ENCODE data around the gene KCNQ5. TPM values are rescaled to one million over a fixed set of nuclear protein-coding genes. Genes with fewer than 3 reads are reported as not detected.

Gene KCNQ5
- total RNA-seq, 1 experiment from 2014 or later, result 9.4 TPM

DNA sequence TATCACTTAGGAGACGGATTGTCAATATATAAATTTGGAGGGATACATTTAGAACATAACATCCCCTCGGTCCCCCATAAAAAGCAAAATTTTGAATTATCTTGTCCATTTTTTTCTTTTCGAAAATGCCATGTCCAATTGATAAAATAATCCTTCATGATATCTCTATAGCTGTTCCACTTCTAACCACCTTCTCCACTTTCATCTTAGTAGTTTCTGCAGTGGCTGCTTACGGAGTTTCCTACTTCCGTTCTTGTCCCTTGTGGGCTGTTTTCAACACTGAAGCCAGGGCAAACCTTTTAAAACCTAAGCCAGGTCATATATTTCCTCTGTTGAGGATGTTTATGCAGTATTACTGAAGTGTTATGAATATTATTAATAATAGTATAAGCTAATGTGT is 37.9 kb downstream of the KCNQ5 start:
- intact Hi-C loops (cut with micrococcal nuclease; ENCODE audit: unreplicated experiment) (no loop called here), in situ Hi-C loops (cut with HindIII; ENCODE audit: low pct_unique_long_range_greater_than_20kb, low sequenced_read_pairs) (loop anchor here (10.0 kb wide), 1 partner anchor 95 kb away; no protein-coding TSS in a partner anchor)
- no TSS peak for BruUV-seq (replicated peaks)
- Histone ChIP-seq H3K36me3 (ENCODE audit: control insufficient read depth, insufficient read depth, low read length) (no peaks in the 10 kb centered on the region), H3K9me3 (ENCODE audit: control insufficient read depth, insufficient read depth, low read depth, low read length) (no peaks in the 10 kb centered on the region), H3K27me3 (ENCODE audit: control insufficient read depth, insufficient read depth, low read length) (no peaks in the 10 kb centered on the region), H3K4me1 (ENCODE audit: control insufficient read depth, insufficient read depth, low read length) (no peaks in the 10 kb centered on the region; the same call in 1 of the 2 replicates), H3K4me3 (ENCODE audit: low read depth in 2 of 2, low read length in 2 of 2) (no peak overlapping the region), H3K27ac (ENCODE audit: low read length) (no peak overlapping the region)
- ChIA-PET CTCF (no interaction called here), POLR2A (no interaction called here)
- TF ChIP-seq, protein P1, sequence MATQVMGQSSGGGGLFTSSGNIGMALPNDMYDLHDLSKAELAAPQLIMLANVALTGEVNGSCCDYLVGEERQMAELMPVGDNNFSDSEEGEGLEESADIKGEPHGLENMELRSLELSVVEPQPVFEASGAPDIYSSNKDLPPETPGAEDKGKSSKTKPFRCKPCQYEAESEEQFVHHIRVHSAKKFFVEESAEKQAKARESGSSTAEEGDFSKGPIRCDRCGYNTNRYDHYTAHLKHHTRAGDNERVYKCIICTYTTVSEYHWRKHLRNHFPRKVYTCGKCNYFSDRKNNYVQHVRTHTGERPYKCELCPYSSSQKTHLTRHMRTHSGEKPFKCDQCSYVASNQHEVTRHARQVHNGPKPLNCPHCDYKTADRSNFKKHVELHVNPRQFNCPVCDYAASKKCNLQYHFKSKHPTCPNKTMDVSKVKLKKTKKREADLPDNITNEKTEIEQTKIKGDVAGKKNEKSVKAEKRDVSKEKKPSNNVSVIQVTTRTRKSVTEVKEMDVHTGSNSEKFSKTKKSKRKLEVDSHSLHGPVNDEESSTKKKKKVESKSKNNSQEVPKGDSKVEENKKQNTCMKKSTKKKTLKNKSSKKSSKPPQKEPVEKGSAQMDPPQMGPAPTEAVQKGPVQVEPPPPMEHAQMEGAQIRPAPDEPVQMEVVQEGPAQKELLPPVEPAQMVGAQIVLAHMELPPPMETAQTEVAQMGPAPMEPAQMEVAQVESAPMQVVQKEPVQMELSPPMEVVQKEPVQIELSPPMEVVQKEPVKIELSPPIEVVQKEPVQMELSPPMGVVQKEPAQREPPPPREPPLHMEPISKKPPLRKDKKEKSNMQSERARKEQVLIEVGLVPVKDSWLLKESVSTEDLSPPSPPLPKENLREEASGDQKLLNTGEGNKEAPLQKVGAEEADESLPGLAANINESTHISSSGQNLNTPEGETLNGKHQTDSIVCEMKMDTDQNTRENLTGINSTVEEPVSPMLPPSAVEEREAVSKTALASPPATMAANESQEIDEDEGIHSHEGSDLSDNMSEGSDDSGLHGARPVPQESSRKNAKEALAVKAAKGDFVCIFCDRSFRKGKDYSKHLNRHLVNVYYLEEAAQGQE (IDR thresholded peaks at IDR 0.05; ENCODE audit: insufficient read depth in 1 of 2, low read depth in 2 of 2, low read length in 1 of 2), result no peak
- TF ChIP-seq, protein P2, sequence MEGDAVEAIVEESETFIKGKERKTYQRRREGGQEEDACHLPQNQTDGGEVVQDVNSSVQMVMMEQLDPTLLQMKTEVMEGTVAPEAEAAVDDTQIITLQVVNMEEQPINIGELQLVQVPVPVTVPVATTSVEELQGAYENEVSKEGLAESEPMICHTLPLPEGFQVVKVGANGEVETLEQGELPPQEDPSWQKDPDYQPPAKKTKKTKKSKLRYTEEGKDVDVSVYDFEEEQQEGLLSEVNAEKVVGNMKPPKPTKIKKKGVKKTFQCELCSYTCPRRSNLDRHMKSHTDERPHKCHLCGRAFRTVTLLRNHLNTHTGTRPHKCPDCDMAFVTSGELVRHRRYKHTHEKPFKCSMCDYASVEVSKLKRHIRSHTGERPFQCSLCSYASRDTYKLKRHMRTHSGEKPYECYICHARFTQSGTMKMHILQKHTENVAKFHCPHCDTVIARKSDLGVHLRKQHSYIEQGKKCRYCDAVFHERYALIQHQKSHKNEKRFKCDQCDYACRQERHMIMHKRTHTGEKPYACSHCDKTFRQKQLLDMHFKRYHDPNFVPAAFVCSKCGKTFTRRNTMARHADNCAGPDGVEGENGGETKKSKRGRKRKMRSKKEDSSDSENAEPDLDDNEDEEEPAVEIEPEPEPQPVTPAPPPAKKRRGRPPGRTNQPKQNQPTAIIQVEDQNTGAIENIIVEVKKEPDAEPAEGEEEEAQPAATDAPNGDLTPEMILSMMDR (IDR thresholded peaks at IDR 0.05), result no peak
- no peak for TF ChIP-seq SIN3A (IDR thresholded peaks at IDR 0.05; ENCODE audit: borderline replicate concordance, insufficient read depth, low read depth, low read length)
- no peak for TF ChIP-seq TCF7L2 (IDR thresholded peaks at IDR 0.05; ENCODE audit: low read depth, low read length)
- no peak for TF ChIP-seq POLR2AphosphoS5 (IDR thresholded peaks at IDR 0.05; ENCODE audit: low read depth, low read length)
- no peak for DNase-seq (ENCODE audit: low read depth, low spot score)
- no peak for ATAC-seq

DNA sequence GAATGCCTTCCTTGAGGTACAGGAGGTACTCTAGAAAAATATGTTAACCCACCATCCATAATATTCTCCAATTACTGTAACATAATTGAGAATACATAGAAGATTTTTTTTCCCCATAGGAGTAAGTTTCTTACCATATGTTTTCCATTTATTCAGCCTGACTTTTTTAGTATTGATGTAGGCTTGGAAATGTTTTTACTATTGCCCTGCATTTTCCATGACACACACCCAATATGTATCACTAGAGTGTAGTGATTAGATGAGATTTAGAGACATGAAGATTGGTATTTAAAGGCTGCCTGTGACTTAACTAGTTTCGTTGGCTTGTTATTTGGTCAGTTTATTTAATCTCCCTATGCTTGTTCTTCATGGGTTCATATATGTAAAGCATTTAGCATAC is 39.5 kb downstream of the KCNQ5 start:
- no peaks in the 10 kb centered on the region for H3K9me3 ChIP-seq (ENCODE audit: control insufficient read depth, insufficient read depth, low read depth, low read length)
- POLR2A ChIA-PET, result no interaction called here
- H3K36me3 ChIP-seq (ENCODE audit: control insufficient read depth, insufficient read depth, low read length), result no peaks in the 10 kb centered on the region
- intact Hi-C loops (cut with micrococcal nuclease; ENCODE audit: unreplicated experiment), result no loop called here
- BruUV-seq (replicated peaks), result no TSS peak
- in situ Hi-C loops (cut with HindIII; ENCODE audit: low pct_unique_long_range_greater_than_20kb, low sequenced_read_pairs), result no loop called here
- no peak overlapping the region for H3K4me3 ChIP-seq (ENCODE audit: low read depth in 2 of 2, low read length in 2 of 2)
- no peak for DNase-seq (ENCODE audit: low read depth, low spot score)
- no peak for ATAC-seq
- H3K4me1 ChIP-seq (ENCODE audit: control insufficient read depth, insufficient read depth, low read length), result no peaks in the 10 kb centered on the region; the same call in 1 of the 2 replicates
- H3K27me3 ChIP-seq (ENCODE audit: control insufficient read depth, insufficient read depth, low read length), result no peaks in the 10 kb centered on the region
- H3K27ac ChIP-seq (ENCODE audit: low read length), result no peak overlapping the region
- TF ChIP-seq, protein P2 (IDR thresholded peaks at IDR 0.05), result no peak
- TF ChIP-seq POLR2AphosphoS5 (IDR thresholded peaks at IDR 0.05; ENCODE audit: low read depth, low read length) (no peak), TCF7L2 (IDR thresholded peaks at IDR 0.05; ENCODE audit: low read depth, low read length) (no peak), SIN3A (IDR thresholded peaks at IDR 0.05; ENCODE audit: borderline replicate concordance, insufficient read depth, low read depth, low read length) (no peak)
- TF ChIP-seq, protein P1 (IDR thresholded peaks at IDR 0.05; ENCODE audit: insufficient read depth in 1 of 2, low read depth in 2 of 2, low read length in 1 of 2), result no peak
- CTCF ChIA-PET, result no interaction called here

Data from Panc1 (cell line).